Brain microvascular endothelial cell (primary cell): ENCODE measurements around the gene VENTX.
"Not testable (repeated sequence)": the region's sequence is repeated elsewhere in the genome, so short reads cannot be mapped to it uniquely, and the experiment has no call there.

ENCODE experiments used
- DNase-seq: peaks from one replicate; pipeline ENCODE4 v3.0.0-alpha.2; 2020
- H3K27ac ChIP-seq: fragments of 250-450 bp; sonication (Bioruptor Pico); 2 replicates; pipeline ENCODE4 v1.5.1; 2020; ENCODE audit warnings: mild to moderate bottlenecking, moderate library complexity
- H3K27me3 ChIP-seq: fragments of 250-450 bp; sonication (Bioruptor Pico); replicated peaks from 2 replicates; pipeline ENCODE4 v1.5.1; 2020; ENCODE audit warnings: mild to moderate bottlenecking
- H3K36me3 ChIP-seq: fragments of 250-450 bp; sonication (Bioruptor Pico); replicated peaks from 2 replicates; pipeline ENCODE4 v1.5.1; 2020; ENCODE audit warnings: mild to moderate bottlenecking
- H3K4me3 ChIP-seq: 2 replicates; pipeline ENCODE4 v1.5.1; 2011; ENCODE audit warnings: low read depth, mild to moderate bottlenecking, control low read depth, low read length, moderate library complexity
- in situ Hi-C: cut with HindIII; loops from 2 replicates; pipeline ENCODE4 v1.10.0; 2017; ENCODE audit warnings: low sequenced_read_pairs, low pct_ligation_motif_present
- TF ChIP-seq, protein P1 (sequence below): IDR thresholded peaks from 2 replicates; pipeline ENCODE4 v1.5.1; 2011; ENCODE audit warnings: low read depth, mild to moderate bottlenecking, moderate library complexity, low read length, control low read depth, inconsistent platforms; ENCODE audit errors: missing control alignments

Gene VENTX

DNA sequence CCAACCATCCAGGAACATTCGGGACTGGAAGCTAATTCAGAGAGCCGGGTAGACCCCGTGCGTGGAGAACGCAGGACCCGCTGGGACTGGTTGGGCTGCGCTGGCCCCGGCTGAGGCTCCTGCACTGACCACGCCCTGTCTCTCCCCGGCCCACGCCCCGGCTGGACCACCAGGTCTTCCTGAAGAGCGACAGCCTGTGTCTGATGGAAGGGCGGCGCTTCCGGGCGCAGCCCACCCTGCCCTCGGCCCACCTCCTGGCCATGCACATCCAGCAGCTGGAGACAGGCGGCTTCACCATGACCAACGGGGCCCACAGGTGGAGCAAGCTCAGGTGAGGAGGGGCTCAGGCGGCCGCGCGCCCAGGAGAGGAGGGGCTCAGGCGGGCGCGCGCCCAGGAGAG lies 17.9 kb upstream of the VENTX start:
- no peaks in the 10 kb centered on the region for H3K27me3 ChIP-seq
- no peak for DNase-seq
- no peak overlapping the region for H3K27ac ChIP-seq
- in situ Hi-C loops, result no loop called here
- no peaks in the 10 kb centered on the region for H3K36me3 ChIP-seq
- TF ChIP-seq, protein P1, sequence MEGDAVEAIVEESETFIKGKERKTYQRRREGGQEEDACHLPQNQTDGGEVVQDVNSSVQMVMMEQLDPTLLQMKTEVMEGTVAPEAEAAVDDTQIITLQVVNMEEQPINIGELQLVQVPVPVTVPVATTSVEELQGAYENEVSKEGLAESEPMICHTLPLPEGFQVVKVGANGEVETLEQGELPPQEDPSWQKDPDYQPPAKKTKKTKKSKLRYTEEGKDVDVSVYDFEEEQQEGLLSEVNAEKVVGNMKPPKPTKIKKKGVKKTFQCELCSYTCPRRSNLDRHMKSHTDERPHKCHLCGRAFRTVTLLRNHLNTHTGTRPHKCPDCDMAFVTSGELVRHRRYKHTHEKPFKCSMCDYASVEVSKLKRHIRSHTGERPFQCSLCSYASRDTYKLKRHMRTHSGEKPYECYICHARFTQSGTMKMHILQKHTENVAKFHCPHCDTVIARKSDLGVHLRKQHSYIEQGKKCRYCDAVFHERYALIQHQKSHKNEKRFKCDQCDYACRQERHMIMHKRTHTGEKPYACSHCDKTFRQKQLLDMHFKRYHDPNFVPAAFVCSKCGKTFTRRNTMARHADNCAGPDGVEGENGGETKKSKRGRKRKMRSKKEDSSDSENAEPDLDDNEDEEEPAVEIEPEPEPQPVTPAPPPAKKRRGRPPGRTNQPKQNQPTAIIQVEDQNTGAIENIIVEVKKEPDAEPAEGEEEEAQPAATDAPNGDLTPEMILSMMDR, result no peak
- H3K4me3 ChIP-seq, result no peak overlapping the region

DNA sequence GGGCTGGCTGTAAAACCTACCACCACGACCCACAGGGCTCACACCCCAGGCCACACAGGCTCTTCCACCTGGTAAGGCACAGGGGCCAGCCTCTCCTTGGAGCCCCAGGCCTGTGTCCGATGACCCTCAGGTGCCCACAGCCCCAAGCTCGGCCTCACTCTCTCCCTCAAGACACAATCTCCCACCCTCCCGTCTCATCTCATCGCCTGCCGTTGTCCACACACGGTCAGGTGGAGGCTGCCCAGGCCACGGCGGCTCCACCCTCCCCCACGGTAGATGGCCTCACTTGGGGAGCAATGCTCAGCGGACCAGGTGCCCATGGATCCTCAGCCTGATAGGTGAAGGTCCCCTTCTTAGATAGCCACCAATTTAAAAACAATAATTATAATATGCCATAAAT lies 16.3 kb upstream of the VENTX start:
- H3K27ac ChIP-seq, result no peak overlapping the region
- in situ Hi-C loops, result no loop called here
- no peak overlapping the region for H3K4me3 ChIP-seq
- H3K27me3 ChIP-seq, result no peaks in the 10 kb centered on the region
- no peak for DNase-seq
- TF ChIP-seq, protein P1, result no peak
- H3K36me3 ChIP-seq, result no peaks in the 10 kb centered on the region

DNA sequence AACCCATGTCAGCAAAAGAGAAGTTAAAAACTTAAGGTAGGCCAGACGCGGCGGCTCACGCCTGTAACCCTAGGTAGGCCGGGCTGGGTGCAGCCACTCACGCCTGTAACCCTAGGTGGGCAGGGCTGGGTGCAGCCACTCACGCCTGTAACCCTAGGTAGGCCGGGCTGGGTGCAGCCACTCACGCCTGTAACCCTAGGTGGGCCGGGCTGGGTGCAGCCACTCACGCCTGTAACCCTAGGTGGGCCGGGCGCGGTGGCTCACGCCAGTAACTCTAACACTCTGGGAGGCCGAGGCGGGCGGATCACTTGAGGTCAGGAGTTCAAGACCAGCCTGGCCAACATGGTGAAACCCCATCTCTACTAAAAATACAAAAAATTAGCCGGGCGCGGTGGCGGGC lies 15.9 kb upstream of the VENTX start:
- H3K4me3 ChIP-seq, H3K36me3 ChIP-seq, DNase-seq, H3K27me3 ChIP-seq, H3K27ac ChIP-seq, in situ Hi-C loops: not testable (repeated sequence)

DNA sequence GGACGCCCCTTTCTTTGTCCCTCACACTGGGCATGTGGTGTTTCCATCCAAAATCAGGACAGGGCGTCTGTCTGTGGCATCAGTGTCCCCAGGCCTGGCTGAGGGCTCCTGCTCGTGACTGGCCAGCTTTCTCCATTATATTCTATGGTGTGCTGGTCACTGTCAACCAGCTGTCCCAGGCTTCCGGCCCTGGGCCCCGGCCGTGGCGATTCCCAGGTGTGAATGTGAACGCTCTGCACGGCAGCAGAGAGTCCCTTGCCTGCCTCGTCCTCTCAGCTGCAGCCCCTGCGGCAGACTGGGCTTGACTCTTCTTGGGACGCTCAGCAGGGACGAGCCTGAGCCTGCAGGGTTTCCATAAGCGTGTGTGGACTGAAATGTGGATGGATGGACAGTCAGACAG lies 13.6 kb upstream of the VENTX start:
- no peaks in the 10 kb centered on the region for H3K36me3 ChIP-seq
- no peak for DNase-seq
- in situ Hi-C loops, result no loop called here
- TF ChIP-seq, protein P1, result no peak
- no peak overlapping the region for H3K4me3 ChIP-seq
- peaks cover 9% of the 10 kb centered on the region for H3K27me3 ChIP-seq
- H3K27ac ChIP-seq, result no peak overlapping the region

DNA sequence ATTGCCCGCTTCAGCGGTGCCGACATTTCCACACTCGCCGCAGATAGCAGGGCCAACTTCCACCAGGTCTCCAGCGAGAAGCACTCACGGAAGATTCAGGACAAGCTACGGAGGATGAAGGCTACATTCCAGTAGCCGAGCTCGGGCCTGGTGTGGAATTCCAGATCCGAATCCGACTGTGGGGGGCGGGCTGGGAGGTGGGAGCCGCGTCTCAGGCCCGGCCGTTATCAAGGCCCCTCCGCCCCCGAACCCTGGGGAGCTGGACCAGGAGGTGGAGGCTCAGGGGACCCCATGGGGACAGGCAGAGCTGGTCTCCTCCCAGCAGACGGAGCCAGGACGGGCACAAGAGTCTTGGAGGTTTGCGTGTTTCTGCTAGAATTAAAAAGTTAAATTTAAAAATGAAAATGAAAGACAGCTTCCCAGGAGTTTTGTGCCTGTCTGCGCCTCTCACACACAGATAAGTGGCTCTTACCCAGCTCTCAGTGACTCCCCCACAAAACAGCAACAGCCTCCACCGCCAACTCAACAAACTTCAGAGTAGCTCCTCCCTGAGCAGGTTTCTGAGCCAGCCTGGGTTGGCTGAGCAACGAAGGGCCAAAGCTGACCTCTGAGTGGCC lies 12.8 kb upstream of the VENTX start:
- TF ChIP-seq, protein P1, result no peak
- H3K4me3 ChIP-seq, result no peak overlapping the region
- peaks cover 14% of the 10 kb centered on the region for H3K27me3 ChIP-seq
- H3K27ac ChIP-seq, result no peak overlapping the region
- in situ Hi-C loops, result no loop called here
- DNase-seq, result no peak
- H3K36me3 ChIP-seq, result no peaks in the 10 kb centered on the region

DNA sequence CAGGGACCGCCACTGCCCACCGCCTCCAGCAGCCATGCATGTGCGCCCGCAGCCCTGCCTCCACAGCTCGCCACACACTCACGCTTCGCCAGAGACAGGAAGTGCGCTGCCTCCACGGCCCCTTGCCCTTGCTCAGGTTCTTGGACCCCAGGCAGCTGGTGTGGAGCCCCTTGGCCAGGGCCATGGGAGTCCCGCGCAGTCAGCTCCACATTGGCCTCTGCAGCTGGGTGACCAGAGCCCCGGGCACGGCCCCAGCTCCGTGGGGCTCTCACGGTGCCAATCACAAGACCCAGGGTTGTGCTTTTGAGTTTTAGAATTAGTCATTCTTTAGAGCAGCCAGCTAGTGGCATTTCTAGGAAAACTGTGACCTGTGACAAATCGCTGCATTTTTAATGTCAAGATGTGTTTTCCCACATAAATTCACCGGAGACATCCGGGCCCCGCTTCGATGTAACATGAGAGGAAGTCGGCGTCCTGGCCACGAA lies 11.9 kb upstream of the VENTX start:
- no peak overlapping the region for H3K4me3 ChIP-seq
- peaks cover 19% of the 10 kb centered on the region for H3K27me3 ChIP-seq
- no peaks in the 10 kb centered on the region for H3K36me3 ChIP-seq
- no peak overlapping the region for H3K27ac ChIP-seq
- in situ Hi-C loops, result no loop called here
- DNase-seq, result no peak
- TF ChIP-seq, protein P1, result no peak
